GM12878 (cell line): ENCODE measurements around the gene POT1. TPM values are rescaled to one million over a fixed set of nuclear protein-coding genes. Genes with fewer than 3 reads are reported as not detected.

Experiments used
- ATAC-seq: fragments of 200-7000 bp; cut with Tn5 transposase; 3 replicates; pipeline ENCODE4 v1.9.1; 2020; ENCODE audit warnings: mild to moderate bottlenecking, moderate library complexity
- BruUV-seq: library from RNA; stranded (reverse); fragments of 400-500 nt; replicated peaks from 2 replicates; lab custom pipeline; 2021; lab: Mats Ljungman, UMichigan
- CTCF ChIA-PET: fragments of 300-600 bp; sonication (Branson Sonifier 250); formaldehyde crosslinking; extraction: SDS; loops from one replicate; lab custom pipeline; 2021; ENCODE audit warnings: inconsistent platforms; lab: Yijun Ruan, JAX
- POLR2A ChIA-PET: fragments of 350-600 bp; formaldehyde crosslinking; extraction: SDS; loops from one replicate; lab custom pipeline; 2021; ENCODE audit warnings: inconsistent platforms; lab: Charles Lee
- RAD21 ChIA-PET: fragments of 300-600 bp; sonication (Branson Sonifier 250); formaldehyde crosslinking; loops from one replicate; lab custom pipeline; 2023; ENCODE audit warnings: antibody characterized with exemption; ENCODE audit not compliant: unreplicated experiment; lab: Charles Lee
- SMC1A ChIA-PET: fragments of 300-600 bp; sonication (Branson Sonifier 250); formaldehyde crosslinking; loops from one replicate; lab custom pipeline; 2023; ENCODE audit not compliant: unreplicated experiment, uncharacterized antibody; lab: Charles Lee
- DNase-seq: peaks from one replicate; pipeline ENCODE4 v3.0.0-alpha.2; 2011; ENCODE audit warnings: low read depth, low spot score
- FAIRE-seq: peaks from 3 replicates; lab custom pipeline; 2011; peaks lifted over from hg19 to GRCh38; lab: Jason Lieb, UNC
- H2AFZ ChIP-seq: 2 replicates; pipeline ENCODE4 v1.6.0; 2011; ENCODE audit warnings: low read depth, low read length, control low read depth; ENCODE audit not compliant: control insufficient read depth
- H3K27ac ChIP-seq: 2 replicates; pipeline ENCODE4 v1.5.1; 2011; ENCODE audit warnings: control low read depth; ENCODE audit not compliant: control insufficient read depth, insufficient read depth
- H3K27me3 ChIP-seq, 2 experiments: replicated peaks in 1 of 2; 2 replicates each; pipeline versions ENCODE4 v1.6.0 to v1.6.1; 2011; ENCODE audit warnings: low read length in 1 of 2; ENCODE audit not compliant: control insufficient read depth in 2 of 2, insufficient read depth in 2 of 2
- H3K36me3 ChIP-seq, 2 experiments: 2 replicates each; pipeline ENCODE4 v1.5.1; 2011; ENCODE audit warnings: low read length in 1 of 2; ENCODE audit not compliant: control insufficient read depth in 2 of 2, insufficient read depth in 2 of 2
- H3K4me1 ChIP-seq: 2 replicates; pipeline ENCODE4 v1.6.1; 2011; ENCODE audit warnings: mild to moderate bottlenecking, low read length, moderate library complexity, mixed read lengths; ENCODE audit not compliant: control insufficient read depth, insufficient read depth
- H3K4me2 ChIP-seq: 2 replicates; pipeline ENCODE4 v1.6.0; 2011; ENCODE audit warnings: control low read depth; ENCODE audit not compliant: control insufficient read depth, insufficient read depth
- H3K4me3 ChIP-seq: fragments of 200-600 bp; sonication (generic); 2 replicates; pipeline ENCODE4 v1.5.1; 2016
- H3K79me2 ChIP-seq: 2 replicates; pipeline ENCODE4 v1.6.0; 2011; ENCODE audit warnings: low read length; ENCODE audit not compliant: control insufficient read depth, insufficient read depth
- H3K9ac ChIP-seq: 2 replicates; pipeline ENCODE4 v1.8.0; 2011; ENCODE audit warnings: low read length, control low read depth, mixed read lengths; ENCODE audit not compliant: control insufficient read depth, insufficient read depth
- H3K9me3 ChIP-seq: replicated peaks from 3 replicates; pipeline ENCODE4 v1.5.1; 2011; ENCODE audit warnings: mild to moderate bottlenecking, low read length; ENCODE audit not compliant: control insufficient read depth, insufficient read depth
- H4K20me1 ChIP-seq: 2 replicates; pipeline ENCODE4 v1.6.0; 2011; ENCODE audit not compliant: control insufficient read depth, insufficient read depth
- LARP7 ChIP-seq: fragments of 450-650 bp; IDR thresholded peaks from 2 replicates; pipeline ENCODE4 v1.6.1; 2017; ENCODE audit warnings: mild to moderate bottlenecking
- NBN ChIP-seq: fragments of 450-650 bp; IDR thresholded peaks from 2 replicates; pipeline ENCODE4 v1.6.1; 2016
- RELB ChIP-seq: fragments of 450-650 bp; IDR thresholded peaks from 2 replicates; pipeline ENCODE4 v1.6.1; 2017; ENCODE audit warnings: low read depth, mild to moderate bottlenecking, moderate library complexity
- SIX5 ChIP-seq: IDR thresholded peaks from 2 replicates; pipeline ENCODE4 v1.6.1; 2011; ENCODE audit warnings: mild to moderate bottlenecking, low read depth, low read length, moderate library complexity; ENCODE audit not compliant: severe bottlenecking
- in situ Hi-C: fragments of 300-500 bp; cut with MboI; formaldehyde crosslinking; loops from 9 replicates; pipeline ENCODE4 v1.14.3; 2018; ENCODE audit warnings: mixed read lengths
- intact Hi-C: fragments of 100-400 bp; cut with micrococcal nuclease; formaldehyde crosslinking; loops from one replicate; pipeline ENCODE4 v1.14.2; 2022; ENCODE audit not compliant: unreplicated experiment
- polyA plus RNA-seq, 11 experiments: library from polyadenylated mRNA; depleted of rRNA in 4 of 11; unstranded in 6 of 11; stranded (reverse) in 5 of 11; fragments of >200 nt; fragmentation: Nextera tagmentation in 4 of 11; fragmentation: Illumina TruSeq in 1 of 11; extraction: Ambion mirVana in 4 of 11; extraction: Trizol in 1 of 11; gene quantifications; 1 replicate in 1 of 11; 2 replicates in 10 of 11; pipeline versions ENCODE4 v1.2.1 to v1.2.3, GENCODE V29; 2011 to 2016; ENCODE audit warnings: inconsistent platforms in 2 of 11, missing spikeins in 2 of 11, low read depth in 1 of 11
- total RNA-seq, 4 experiments: library from RNA; depleted of rRNA in 3 of 4; stranded (reverse); fragments of >200 nt in 3 of 4; fragmentation: Illumina TruSeq in 1 of 4; extraction: Trizol in 1 of 4; gene quantifications; 2 replicates each; pipeline versions ENCODE4 v1.2.1 to v1.2.3, GENCODE V29; 2013 to 2021
- TF ChIP-seq, protein P1 (sequence below): fragments of 450-650 bp; IDR thresholded peaks from 2 replicates; pipeline ENCODE4 v1.6.1; 2017; ENCODE audit warnings: borderline replicate concordance
- TF ChIP-seq, protein P2 (sequence below): IDR thresholded peaks from 2 replicates; pipeline ENCODE4 v1.6.1; 2012; ENCODE audit warnings: low read depth, low read length, improper control_type of control experiment

POT1 gene
- total and polyA plus RNA-seq, 10 of the 15 experiments (the other 5 are each of a cell fraction or from before 2014, with no cell fraction given) = 16.3 to 87.0 (median 33.9) TPM

DNA sequence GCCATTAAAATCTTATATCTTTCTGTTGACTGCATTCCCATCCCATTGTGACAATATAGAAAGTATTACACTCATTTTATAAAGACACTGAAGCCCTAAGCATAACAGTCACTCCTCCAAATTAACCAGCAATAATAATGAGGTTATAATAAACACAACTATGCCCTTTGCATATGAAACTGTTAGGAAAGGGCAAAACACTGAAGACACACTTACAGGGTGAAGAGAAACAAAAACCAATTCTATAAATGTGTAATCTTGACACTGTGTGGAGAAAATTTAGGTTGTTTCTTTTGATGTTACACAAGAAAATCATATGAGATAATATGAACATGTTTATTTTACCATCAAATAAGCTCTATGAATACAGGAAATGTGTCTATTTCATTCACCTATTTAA lies 150.0 kb downstream of the POT1 start:
- no peak overlapping the region for H3K27ac ChIP-seq
- no peaks in the 10 kb centered on the region for H3K4me1 ChIP-seq
- POLR2A ChIA-PET = interaction anchor here (1.2 kb wide), 1 partner anchor 11 kb away, joined by 3 read pairs; no protein-coding TSS in a partner anchor
- ATAC-seq (0 out of 3 replicates have a peak, but pooled peaks have one; percentile 34), FAIRE-seq (no peak), DNase-seq (no peak)
- in situ Hi-C loops (loop anchor here (10.0 kb wide), 1 partner anchor 615 kb away; no protein-coding TSS in a partner anchor), intact Hi-C loops (loop anchor here (10.0 kb wide), 2 partner anchors 65 to 405 kb away; no protein-coding TSS in a partner anchor)
- no peak overlapping the region for H3K4me2 ChIP-seq
- H3K79me2 ChIP-seq = no peaks in the 10 kb centered on the region
- no peaks in the 10 kb centered on the region for H4K20me1 ChIP-seq
- RAD21 ChIA-PET = no interaction called here
- H3K36me3 ChIP-seq = no peaks in the 10 kb centered on the region
- BruUV-seq = no TSS peak
- CTCF ChIA-PET = interaction anchor here (0.6 kb wide), 1 partner anchor 210 kb away, joined by 3 read pairs; no protein-coding TSS in a partner anchor
- no peak overlapping the region for H3K9ac ChIP-seq
- no peak overlapping the region for H3K4me3 ChIP-seq
- H3K9me3 ChIP-seq = no peaks in the 10 kb centered on the region
- TF ChIP-seq RELB = no peak
- no peak for TF ChIP-seq LARP7
- TF ChIP-seq, protein P1, sequence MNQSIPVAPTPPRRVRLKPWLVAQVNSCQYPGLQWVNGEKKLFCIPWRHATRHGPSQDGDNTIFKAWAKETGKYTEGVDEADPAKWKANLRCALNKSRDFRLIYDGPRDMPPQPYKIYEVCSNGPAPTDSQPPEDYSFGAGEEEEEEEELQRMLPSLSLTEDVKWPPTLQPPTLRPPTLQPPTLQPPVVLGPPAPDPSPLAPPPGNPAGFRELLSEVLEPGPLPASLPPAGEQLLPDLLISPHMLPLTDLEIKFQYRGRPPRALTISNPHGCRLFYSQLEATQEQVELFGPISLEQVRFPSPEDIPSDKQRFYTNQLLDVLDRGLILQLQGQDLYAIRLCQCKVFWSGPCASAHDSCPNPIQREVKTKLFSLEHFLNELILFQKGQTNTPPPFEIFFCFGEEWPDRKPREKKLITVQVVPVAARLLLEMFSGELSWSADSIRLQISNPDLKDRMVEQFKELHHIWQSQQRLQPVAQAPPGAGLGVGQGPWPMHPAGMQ = no peak
- TF ChIP-seq, protein P2, sequence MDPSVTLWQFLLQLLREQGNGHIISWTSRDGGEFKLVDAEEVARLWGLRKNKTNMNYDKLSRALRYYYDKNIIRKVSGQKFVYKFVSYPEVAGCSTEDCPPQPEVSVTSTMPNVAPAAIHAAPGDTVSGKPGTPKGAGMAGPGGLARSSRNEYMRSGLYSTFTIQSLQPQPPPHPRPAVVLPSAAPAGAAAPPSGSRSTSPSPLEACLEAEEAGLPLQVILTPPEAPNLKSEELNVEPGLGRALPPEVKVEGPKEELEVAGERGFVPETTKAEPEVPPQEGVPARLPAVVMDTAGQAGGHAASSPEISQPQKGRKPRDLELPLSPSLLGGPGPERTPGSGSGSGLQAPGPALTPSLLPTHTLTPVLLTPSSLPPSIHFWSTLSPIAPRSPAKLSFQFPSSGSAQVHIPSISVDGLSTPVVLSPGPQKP = no peak
- no peak for TF ChIP-seq NBN
- no peak for TF ChIP-seq SIX5
- no peak overlapping the region for H2AFZ ChIP-seq
- SMC1A ChIA-PET = interaction anchor here (0.6 to 1.2 kb wide), 2 partner anchors 11 to 1553 kb away, joined by 4 read pairs; no protein-coding TSS in a partner anchor
- H3K27me3 ChIP-seq = no peaks in the 10 kb centered on the region
